Retinal pigment epithelial cell (primary cell): ENCODE measurements around the gene PPIL6.

Source experiments
- DNase-seq: peaks from one replicate; pipeline ENCODE4 v3.0.0-alpha.2; 2010; ENCODE audit warnings: low read depth
- H3K4me3 ChIP-seq: 2 replicates; pipeline ENCODE4 v1.5.1; 2011; ENCODE audit warnings: mild to moderate bottlenecking, low read length, control low read depth, moderate library complexity
- TF ChIP-seq, protein P1 (sequence below): conservative IDR thresholded peaks from 2 replicates; pipeline ENCODE4 v1.5.1; 2011; ENCODE audit warnings: low read depth, low read length, control low read depth, inconsistent platforms

Gene PPIL6

DNA sequence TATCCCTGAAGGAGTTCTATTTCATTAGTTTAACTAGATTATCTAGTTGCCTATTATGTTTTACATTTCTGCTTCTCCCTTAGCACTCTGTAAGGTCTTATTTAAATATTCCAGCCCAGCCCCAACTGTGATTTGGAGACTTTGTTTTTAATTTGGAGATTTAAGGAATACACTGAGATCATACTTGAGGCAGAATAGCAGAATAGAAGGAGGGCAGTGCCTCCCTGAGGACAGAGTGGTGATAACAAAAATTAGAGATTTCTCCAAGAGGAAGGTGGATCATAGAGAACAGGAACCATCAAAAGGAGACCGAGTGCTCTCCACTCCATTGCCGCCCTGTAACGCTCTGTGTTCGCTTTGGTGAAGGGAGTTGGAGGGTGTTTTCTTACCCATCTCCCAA is 43.4 kb downstream of the PPIL6 start:
- TF ChIP-seq, protein P1, sequence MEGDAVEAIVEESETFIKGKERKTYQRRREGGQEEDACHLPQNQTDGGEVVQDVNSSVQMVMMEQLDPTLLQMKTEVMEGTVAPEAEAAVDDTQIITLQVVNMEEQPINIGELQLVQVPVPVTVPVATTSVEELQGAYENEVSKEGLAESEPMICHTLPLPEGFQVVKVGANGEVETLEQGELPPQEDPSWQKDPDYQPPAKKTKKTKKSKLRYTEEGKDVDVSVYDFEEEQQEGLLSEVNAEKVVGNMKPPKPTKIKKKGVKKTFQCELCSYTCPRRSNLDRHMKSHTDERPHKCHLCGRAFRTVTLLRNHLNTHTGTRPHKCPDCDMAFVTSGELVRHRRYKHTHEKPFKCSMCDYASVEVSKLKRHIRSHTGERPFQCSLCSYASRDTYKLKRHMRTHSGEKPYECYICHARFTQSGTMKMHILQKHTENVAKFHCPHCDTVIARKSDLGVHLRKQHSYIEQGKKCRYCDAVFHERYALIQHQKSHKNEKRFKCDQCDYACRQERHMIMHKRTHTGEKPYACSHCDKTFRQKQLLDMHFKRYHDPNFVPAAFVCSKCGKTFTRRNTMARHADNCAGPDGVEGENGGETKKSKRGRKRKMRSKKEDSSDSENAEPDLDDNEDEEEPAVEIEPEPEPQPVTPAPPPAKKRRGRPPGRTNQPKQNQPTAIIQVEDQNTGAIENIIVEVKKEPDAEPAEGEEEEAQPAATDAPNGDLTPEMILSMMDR = peak; percentile 47
- no peak overlapping the region for H3K4me3 ChIP-seq
- DNase-seq = no peak

DNA sequence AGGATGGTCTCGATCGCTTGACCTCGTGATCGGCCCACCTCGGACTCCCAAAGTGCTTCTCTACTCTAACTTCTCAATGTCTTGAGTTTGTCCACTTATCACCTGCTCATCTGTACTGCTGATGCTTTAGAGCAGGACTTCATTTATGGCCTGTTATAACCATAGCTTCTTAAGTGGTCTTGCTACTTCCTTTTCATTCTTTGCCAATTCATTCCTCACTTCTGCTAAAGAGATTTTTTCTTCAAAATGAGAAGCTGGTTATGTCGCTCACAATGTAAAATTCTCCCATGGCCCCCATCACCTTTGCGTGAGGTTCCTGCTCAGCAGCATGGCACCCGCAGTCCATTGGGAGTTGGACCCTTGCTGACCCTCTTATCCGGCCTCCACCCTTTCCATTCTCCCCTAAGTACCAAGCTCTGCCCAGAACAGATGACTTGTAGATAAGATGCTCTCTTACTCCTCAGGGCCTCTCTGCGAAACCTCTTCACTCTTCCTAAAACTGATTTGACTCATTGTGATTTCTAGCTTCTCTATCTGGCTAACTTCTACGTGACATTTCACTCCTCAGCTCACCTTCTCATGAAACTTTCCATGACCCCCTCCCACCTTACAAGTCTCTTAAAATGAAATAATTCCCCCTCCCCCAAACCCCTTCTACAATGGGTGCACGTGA is 44.2 kb downstream of the PPIL6 start:
- TF ChIP-seq, protein P1 = no peak
- H3K4me3 ChIP-seq = no peak overlapping the region
- no peak for DNase-seq

DNA sequence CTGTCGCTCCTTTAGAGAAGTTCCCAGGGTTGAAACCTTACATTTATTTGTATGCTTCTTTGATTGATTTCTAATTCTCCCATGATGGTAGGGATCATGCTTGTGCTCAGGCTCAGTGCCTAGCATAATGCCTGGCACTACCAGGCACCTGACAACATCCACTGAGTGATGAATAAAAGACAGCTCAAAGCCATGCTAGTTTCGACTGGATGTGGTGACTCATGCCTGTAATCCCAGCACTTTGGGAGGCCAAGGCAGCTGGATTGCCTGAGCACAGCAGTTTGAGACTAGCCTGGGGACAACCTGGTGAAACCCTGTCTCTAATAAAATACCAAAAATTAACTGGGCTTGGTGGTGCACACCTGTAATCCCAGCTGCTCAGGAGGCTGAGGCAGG is 46.5 kb downstream of the PPIL6 start:
- peak; percentile 93 for DNase-seq
- TF ChIP-seq, protein P1 = no peak
- no peak overlapping the region for H3K4me3 ChIP-seq

DNA sequence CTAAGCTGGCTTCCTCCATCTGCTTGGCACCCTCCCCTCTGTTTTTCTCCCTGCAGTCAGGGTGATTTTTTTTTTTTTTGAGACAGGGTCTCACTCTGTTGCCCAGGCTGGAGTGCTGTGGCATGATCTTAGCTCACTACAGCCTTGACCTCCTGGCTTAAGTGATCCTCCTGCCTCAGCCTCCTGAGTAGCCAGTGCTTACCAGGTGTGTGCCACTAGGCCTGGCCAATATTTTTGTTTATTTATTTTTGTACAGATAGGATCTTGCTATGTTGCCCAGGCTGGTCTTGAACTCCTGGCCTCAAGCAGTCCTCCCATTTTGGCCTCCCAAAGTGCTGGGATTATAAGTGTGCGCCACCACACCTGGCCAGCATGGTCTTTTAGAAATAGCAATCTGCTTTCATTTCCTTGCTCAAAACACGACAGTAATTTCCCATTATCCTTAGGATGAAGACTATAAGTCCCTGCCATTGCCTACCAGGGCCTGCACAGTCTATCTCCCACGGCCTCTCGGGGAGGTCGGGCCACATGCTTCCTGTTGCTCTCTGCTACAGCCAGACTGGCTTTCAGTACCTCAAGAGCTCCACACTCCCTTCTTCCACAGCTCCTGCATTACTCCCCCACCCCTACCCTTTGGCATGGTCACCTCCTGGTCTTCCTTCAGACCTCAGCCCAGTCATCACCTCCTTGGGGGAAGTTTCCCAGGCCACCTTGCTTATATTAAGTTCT is 47.1 kb downstream of the PPIL6 start:
- H3K4me3 ChIP-seq = no peak overlapping the region
- peak; percentile 31 for DNase-seq
- TF ChIP-seq, protein P1 = no peak

GRCh38 chr6:109389650-109390274 is 50.7 kb downstream of the PPIL6 start:
- no peak for DNase-seq
- H3K4me3 ChIP-seq = no peak overlapping the region
- TF ChIP-seq, protein P1 = no peak

DNA sequence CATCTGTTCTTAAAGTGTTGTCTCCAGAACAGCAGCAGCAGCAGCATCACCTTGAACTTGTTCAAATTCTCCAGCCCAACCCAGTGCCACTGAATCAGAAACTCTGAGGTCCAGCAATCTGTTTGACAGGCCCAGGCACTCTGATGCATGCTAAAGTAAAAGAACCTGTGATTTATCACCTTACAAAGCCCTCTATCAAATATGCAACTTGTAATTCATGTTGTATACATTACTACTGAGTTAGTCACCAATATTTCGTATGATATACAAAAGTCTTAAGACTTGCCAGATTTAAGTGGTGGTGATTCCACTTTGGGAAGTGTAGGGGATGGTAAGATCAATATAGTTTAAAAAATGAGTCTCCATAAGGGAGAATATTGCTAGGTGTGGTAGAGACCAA is 52.2 kb downstream of the PPIL6 start:
- TF ChIP-seq, protein P1 = no peak
- H3K4me3 ChIP-seq = no peak overlapping the region
- DNase-seq = no peak
